Measurements from ENCODE around the gene FUZ.
A peak's percentile ranks its signal among the peaks of the same experiment; 100 is the strongest.

FUZ gene

DNA sequence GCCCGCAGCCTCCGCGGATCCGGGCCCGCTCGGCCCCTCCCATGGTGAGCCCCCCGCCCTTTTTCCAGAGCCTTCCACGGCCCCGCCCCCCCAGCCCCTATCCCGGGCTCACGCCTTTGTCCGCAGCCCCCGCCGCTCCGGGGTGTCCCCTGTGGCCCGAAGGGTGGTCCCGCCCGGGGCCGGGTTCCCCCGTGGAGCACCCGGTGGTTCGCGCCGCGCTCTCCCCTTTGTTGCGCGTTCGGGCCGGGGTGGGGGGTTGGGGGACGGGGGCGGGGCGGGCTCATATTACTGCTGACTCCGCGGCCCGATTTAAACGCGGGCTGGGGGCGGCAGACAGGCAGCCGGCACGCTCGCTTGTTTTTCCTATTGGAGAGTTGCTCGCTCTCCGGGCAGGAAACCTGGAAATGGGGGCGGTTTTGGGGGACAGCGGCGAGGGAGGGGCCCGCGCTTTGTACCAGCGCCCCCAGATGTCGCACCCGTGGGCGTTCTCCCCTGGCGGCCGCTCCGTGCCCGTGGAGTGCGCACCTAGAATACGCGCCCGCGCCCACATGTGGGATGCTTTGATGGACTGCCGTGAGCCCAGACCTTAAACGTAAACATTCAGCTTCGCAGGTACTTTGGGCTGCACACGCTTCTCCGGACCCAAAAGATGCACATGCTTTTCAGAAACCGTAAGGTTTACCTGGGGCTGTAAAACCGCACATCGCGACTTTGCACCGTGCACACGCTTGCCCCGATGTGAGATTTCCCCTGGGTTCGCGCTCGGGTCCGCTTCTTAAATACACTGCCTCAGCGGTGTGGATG lies 38.6 kb upstream of the FUZ start:
- no peak for DNase-seq (ENCODE audit: low spot score)

DNA sequence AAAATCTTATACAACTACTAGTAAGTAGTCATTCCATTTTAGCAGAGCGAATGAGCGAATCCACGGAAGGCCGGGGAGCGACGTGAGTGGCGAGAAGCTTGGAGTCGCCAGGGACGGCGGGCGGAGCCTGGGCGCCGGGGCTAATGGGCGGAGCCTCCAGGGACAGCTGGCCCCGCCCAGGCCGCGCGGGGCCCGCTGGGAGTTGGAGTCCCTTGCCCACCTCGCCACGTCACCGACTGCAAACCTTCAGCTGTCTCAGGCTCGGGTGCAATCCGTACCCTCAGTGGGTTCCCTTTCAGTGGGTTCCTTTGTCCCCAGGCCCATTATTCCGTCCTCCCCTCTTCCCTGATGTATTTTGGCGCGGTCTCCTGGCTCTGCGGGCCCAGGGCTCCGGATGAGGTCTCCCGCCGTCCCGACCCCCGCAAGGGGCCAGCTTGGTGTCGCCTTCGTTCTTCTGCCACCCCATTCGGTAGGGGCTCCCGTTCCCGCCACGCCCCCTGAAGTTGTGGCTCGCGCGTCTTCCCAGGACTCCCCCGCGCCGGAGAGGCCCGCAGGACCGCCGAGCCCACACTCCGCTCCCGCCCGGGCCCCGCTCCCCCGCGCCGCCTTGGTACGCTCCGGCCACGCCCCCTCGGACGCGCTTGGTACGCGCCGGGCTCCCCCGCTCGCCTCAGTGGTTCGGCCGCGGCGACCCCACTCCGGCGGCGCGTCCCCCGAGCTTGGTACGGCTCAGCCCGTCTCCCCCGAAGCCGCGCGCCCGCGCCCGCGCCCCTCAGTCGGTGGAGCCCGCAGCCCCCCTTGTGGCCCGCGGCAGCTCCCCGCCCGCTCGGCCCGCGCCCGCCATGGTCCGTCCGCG lies 37.6 kb upstream of the FUZ start, which contains the start of gene PTOV1:
Gene PTOV1 (plus strand): TSS at position 673 of the 856 bp plus-strand sequence.
- peak; percentile 88 for DNase-seq (ENCODE audit: low spot score)

DNA sequence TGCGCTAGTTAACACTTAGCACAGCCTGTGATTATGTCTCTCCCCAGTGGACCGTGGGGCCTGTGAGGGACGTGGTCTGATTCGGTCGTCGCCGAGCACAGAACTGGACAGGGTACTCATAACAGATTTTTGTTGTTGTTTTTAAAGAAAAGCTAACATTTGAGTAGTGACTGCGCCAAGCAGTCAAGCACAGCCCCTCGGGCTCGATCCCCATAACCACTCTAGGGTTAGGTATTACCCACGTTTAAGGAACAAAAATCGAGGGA lies 37.1 kb upstream of the FUZ start:
- no peak for DNase-seq (ENCODE audit: low spot score)

DNA sequence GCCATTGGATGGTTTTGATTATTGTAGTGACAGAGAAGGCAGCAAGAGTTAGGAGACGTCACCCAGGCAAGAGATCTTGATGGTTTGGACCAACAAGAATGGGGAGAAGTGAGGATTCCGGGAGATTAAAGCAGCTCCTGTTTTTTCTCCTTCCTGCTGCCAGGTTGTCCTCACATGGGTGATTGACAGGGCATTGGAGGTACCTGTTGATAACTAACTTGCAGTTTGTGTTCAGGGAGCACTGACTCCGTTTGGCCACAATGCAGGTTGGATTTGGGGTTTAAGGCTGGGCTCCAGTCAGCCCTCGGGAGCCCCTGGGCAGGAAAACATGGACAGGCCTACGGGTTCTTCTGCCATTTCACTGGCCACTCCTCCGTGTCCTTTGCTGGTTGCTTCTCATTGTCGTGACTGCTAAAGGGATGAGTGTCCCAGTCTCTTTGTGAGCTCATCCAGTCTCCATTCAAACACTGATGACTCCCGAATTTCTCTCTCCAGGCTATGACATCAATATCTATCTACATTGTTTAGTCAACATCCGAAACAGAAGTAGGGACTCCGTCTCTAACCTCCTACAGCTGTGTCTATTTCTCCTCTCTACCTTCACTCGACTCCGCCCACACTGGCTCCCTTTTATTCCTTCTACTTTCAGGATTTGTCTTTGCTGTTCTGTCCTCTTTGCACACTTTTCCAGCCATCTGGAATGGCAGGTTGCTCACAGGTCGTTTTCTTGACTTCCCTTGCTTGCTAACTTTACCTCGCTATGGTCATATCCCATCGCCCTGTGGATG lies 36.5 kb upstream of the FUZ start:
- DNase-seq (ENCODE audit: low spot score): no peak

- no peak for DNase-seq (ENCODE audit: low spot score)
Observed at GRCh38 chr19:49848938-49849337, 35.8 kb upstream of the FUZ start.

DNA sequence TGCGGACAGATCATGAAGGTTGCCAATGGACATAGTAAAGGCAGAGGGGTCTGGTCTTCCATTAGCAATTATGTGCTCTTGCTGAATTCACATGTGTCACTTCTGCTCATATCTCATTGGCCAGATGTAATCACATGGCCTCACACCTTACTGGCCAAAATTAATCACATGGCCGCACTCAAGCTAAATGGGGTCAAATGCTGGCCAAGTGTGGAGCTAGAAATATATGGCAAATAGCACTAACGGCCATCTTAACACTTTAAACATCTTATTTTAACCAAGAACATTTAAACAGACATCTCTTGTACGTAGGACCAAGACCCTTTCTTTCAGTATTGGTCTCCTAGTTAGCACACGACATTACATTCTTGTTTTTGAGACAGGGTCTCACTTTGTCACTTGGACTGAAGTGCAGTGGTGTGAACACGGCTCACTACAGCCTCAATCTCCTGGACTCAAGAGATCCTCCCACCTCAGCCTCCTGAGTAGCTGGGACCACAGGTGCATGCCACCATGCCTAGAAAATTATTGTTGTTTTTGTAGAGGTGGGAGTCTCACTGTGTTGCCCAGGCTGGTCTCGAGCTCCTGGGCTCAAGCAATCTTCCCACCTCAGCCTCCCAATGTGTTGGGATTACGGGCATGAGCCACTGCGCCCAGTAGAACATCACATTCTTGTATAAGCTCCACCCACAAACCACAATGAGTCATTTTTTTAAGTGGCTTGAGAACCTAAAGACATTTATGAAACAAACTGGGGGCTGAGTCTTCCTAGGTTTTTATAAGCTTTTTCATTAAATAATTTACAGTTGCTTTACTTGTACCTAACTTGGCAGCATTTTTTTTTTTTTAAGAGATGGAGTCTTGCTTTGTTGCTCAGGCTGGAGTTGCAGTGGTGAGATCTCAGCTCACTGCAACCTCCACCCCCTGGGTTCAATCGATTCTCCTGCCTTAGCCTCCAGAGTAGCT lies 34.9 kb upstream of the FUZ start:
- DNase-seq (ENCODE audit: low spot score): peak; percentile 54

DNA sequence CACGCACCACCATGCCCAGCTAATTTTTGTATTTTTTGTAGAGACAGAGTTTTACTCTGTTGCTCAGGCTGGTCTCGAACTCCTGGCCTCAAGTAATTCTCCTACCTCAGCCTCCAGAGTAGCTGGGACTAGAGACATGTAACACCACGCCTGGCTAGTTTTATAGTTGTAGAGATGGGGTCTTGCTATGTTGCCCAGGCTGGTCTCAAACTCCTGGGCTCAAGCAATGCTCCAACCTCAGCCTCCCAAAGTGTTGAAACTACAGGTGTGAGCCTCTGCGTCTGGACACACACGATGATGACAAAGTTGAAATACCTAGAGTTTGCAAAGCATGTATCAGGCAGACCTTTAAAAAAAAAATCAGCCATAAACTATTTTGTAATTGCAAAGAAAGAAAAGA lies 33.3 kb upstream of the FUZ start:
- no peak for DNase-seq (ENCODE audit: low spot score)

DNA sequence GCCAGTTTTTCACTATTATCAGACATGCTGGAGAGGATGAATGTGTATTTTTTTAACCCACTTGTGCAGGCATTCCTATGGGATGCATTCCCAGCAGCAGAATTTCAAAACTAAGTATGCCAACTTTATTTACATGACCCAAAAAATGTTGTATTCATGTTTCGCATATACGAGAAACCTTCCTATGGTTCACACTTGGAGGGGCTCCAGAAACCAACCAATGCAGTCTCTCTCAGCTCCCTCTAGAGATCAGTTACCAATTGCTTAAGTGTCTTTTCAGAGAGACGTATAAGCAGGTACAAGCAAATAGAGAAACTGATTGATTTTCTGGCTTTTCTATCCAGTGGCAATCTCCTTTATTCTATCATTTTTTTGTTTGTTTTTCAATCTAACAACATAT lies 32.3 kb upstream of the FUZ start:
- no peak for DNase-seq (ENCODE audit: low spot score)

- DNase-seq (ENCODE audit: low spot score): no peak
Observed at GRCh38 chr19:49844138-49845095, 31.3 kb upstream of the FUZ start.

DNA sequence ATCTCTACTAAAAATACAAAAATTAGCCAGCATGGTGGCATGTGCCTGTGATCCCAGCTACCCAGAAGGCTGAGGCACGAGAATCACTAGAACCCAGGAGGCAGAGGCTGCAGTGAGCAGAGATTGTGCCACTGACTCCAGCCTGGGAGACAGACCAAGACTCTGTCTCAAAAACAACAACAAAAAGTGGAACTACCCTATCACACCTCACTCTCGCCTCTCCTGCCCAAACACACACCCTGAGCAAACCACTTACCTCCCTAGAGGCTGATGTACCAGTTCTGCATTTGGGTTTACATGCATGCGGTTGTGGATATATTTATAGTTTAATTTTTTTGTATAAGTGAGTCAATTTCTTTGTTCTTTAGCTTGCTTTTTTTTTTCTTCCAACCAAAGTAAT lies 30.2 kb upstream of the FUZ start:
- DNase-seq (ENCODE audit: low spot score): no peak

DNA sequence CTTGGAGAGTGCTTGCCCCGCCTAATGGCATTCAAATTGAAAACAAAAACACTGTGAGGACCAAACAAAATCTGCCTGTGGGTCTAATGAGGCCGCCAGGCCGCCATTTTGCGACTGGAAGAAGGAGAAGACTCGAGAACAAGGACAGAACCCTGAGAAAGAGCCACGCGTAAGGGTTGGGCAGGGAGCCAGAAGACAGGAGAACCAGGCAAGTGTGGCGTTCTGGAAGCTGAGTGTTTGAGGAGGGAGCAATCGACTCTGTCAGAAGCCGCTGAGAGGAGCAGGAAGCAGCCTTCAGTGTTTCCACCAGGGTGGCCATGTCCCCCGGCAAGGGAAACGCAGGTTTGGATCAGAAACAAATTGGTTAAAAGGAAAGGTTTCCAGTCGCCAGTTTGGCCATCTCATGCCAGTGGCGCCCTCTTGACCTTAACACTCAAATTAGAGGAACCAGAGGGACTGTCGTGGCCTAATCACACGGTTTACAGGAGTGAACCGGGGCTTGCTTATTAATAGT lies 27.7 kb upstream of the FUZ start:
- DNase-seq (ENCODE audit: low spot score): no peak

GRCh38 chr19:49840321-49840720 lies 27.2 kb upstream of the FUZ start:
- no peak for DNase-seq (ENCODE audit: low spot score)

GRCh38 chr19:49839713-49840112 lies 26.6 kb upstream of the FUZ start:
- DNase-seq (ENCODE audit: low spot score): no peak

DNA sequence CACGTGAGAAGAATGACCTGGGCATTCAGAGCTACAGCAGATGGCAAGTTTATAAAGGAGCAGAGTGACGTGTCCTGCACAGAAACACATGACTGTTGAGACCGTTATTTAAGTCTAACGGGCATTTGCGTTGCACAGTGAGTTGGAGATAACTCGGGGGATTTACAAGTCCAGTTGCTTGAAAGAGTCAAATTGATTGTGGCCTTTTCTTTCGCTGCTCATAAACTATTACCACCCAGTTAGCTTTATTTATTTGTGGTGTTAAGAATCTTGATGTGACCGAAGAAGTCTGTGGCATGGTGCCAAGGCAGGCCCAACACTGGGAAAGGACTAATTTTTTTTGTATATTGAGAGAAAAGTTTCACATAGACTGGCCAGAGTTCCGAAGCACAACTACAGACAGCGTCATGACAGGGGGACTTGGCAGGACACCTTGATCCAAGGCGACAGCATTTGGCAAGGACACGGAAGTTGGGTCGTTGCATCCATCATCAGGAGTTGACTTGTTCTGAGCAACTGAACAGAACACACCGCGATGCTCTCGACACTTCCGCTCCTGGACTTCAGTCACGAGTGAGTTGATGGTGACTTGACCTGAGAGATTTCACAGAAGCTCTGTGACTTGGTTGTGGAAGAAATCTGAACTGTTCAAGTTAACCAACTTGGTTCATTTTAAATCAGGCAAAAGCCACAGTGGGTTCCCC lies 25.9 kb upstream of the FUZ start:
- DNase-seq (ENCODE audit: low spot score): no peak

- DNase-seq (ENCODE audit: low spot score): no peak
Observed at GRCh38 chr19:49837425-49837824, 24.3 kb upstream of the FUZ start.

DNA sequence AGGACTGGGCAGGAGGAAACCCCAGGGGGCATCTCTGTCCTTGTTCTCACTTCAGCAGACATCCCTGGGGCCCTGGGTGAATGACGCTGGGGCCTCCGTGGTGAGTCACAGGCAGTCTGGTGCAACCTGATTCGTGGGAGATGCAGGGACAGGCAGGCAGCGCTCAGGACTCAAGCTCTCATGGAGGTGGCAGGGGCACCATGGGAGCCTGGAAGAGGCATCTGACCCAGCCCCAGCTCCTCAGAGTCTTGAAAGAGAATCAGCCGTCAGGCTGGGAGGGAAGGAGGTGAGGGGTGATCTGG lies 23.9 kb upstream of the FUZ start:
- no peak for DNase-seq (ENCODE audit: low spot score)

GRCh38 chr19:49836176-49837008 lies 23.3 kb upstream of the FUZ start:
- no peak for DNase-seq (ENCODE audit: low spot score)

DNA sequence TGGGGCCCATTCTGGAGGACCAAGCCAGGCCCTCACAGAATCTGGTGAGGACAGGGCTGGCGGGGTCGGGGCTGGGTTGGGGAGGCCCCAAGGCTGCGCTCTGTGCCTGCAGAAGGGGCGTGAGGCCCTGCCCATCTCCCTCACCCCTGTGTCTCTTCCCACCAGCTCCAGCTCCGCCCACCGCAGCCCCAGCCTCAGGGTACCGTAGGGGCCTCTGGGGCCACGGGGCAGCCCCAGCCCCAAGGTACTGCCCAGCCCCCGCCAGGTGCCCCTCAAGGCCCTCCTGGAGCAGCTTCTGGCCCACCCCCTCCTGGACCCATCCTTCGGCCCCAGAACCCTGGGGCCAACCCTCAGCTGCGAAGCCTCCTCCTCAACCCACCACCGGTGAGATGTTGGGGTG lies 22.5 kb upstream of the FUZ start:
- no peak for DNase-seq (ENCODE audit: low spot score)

DNA sequence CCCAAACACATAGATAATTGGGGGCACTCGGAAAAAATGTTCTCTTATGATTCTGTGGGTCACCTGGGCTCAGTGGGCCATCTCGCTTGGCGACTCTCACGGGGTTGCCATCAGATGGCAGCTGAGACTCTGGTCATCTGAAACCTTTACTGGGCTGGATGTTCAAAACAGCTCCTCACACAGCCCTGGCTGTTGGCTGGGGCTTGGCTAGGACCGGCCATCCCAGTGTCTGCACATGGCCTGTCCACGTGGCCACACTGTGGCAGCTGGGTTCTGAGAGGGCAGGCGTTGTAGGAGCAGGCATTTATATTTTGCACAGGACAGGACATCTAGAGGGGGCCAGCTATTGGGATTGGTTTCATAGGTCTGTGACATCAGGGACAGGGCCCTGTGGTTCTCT lies 20.5 kb upstream of the FUZ start:
- no peak for DNase-seq (ENCODE audit: low spot score)
